ENCODE data around the gene CFAP299. TPM values are rescaled to one million over a fixed set of nuclear protein-coding genes. Genes with fewer than 3 reads are reported as not detected.

CFAP299 gene
- total RNA-seq, 1 donor from 2014 or later, result not detected

- no peaks in the 10 kb centered on the region for H3K9me3 ChIP-seq (ENCODE audit: insufficient read depth, low read depth, low read length)
- H3K4me1 ChIP-seq (ENCODE audit: insufficient read depth, low read length), result no peaks in the 10 kb centered on the region
- Mint-ChIP-seq H3K9me3 (ENCODE audit: unreplicated experiment) (no peaks in the 10 kb centered on the region), H3K27me3 (ENCODE audit: low read depth, unreplicated experiment) (no peaks in the 10 kb centered on the region), H3K4me1 (ENCODE audit: low read depth, unreplicated experiment) (no peaks in the 10 kb centered on the region), H3K27ac (ENCODE audit: unreplicated experiment) (no peak overlapping the region), H3K4me3 (ENCODE audit: unreplicated experiment) (no peak overlapping the region), H3K36me3 (ENCODE audit: low read depth, unreplicated experiment) (no peaks in the 10 kb centered on the region)
- DNase-seq (ENCODE audit: low read depth) (no peak), FAIRE-seq (no peak)
- no peak overlapping the region for H3K27ac ChIP-seq (ENCODE audit: low read depth, low read length)
- H3K79me2 ChIP-seq (ENCODE audit: insufficient read depth, low read length), result no peaks in the 10 kb centered on the region
- no peak overlapping the region for H3K4me3 ChIP-seq (ENCODE audit: insufficient read depth, low read depth, low read length)
- H3K4me2 ChIP-seq (ENCODE audit: low read length), result no peak overlapping the region
- no peak overlapping the region for H3K9ac ChIP-seq (ENCODE audit: low read length)
- TF ChIP-seq CTCF (IDR thresholded peaks at IDR 0.05; ENCODE audit: insufficient read depth, low read depth, low read length) (no peak), EZH2 (IDR thresholded peaks at IDR 0.05; ENCODE audit: insufficient read depth, low read length) (no peak)
- no peaks in the 10 kb centered on the region for H4K20me1 ChIP-seq (ENCODE audit: insufficient read depth, low read length)
- H2AFZ ChIP-seq (ENCODE audit: low read depth, low read length), result no peak overlapping the region
- no peaks in the 10 kb centered on the region for H3K36me3 ChIP-seq (ENCODE audit: insufficient read depth, low read length)
- no peaks in the 10 kb centered on the region for H3K27me3 ChIP-seq (ENCODE audit: insufficient read depth, low read length)
Measured at GRCh38 chr4:80631861-80632260, 296.3 kb downstream of the CFAP299 start.

GRCh38 chr4:80637190-80637589 is 301.7 kb downstream of the CFAP299 start:
- Histone ChIP-seq H3K4me3 (ENCODE audit: insufficient read depth, low read depth, low read length) (no peak overlapping the region), H3K4me2 (ENCODE audit: low read length) (no peak overlapping the region), H3K9ac (ENCODE audit: low read length) (no peak overlapping the region), H3K27me3 (ENCODE audit: insufficient read depth, low read length) (no peaks in the 10 kb centered on the region), H3K79me2 (ENCODE audit: insufficient read depth, low read length) (no peaks in the 10 kb centered on the region), H3K4me1 (ENCODE audit: insufficient read depth, low read length) (no peaks in the 10 kb centered on the region), H3K9me3 (ENCODE audit: insufficient read depth, low read depth, low read length) (no peaks in the 10 kb centered on the region), H3K27ac (ENCODE audit: low read depth, low read length) (no peak overlapping the region), H4K20me1 (ENCODE audit: insufficient read depth, low read length) (no peaks in the 10 kb centered on the region), H2AFZ (ENCODE audit: low read depth, low read length) (no peak overlapping the region), H3K36me3 (ENCODE audit: insufficient read depth, low read length) (no peaks in the 10 kb centered on the region)
- Mint-ChIP-seq H3K27ac (ENCODE audit: unreplicated experiment) (no peak overlapping the region), H3K27me3 (ENCODE audit: low read depth, unreplicated experiment) (no peaks in the 10 kb centered on the region), H3K36me3 (ENCODE audit: low read depth, unreplicated experiment) (no peaks in the 10 kb centered on the region), H3K4me3 (ENCODE audit: unreplicated experiment) (no peak overlapping the region), H3K4me1 (ENCODE audit: low read depth, unreplicated experiment) (no peaks in the 10 kb centered on the region), H3K9me3 (ENCODE audit: unreplicated experiment) (no peaks in the 10 kb centered on the region)
- TF ChIP-seq EZH2 (IDR thresholded peaks at IDR 0.05; ENCODE audit: insufficient read depth, low read length) (no peak), CTCF (IDR thresholded peaks at IDR 0.05; ENCODE audit: insufficient read depth, low read depth, low read length) (no peak)
- DNase-seq (ENCODE audit: low read depth), result no peak
- no peak for FAIRE-seq

- Histone ChIP-seq H3K4me1 (ENCODE audit: insufficient read depth, low read length) (no peaks in the 10 kb centered on the region), H2AFZ (ENCODE audit: low read depth, low read length) (no peak overlapping the region), H3K4me2 (ENCODE audit: low read length) (no peak overlapping the region), H3K27me3 (ENCODE audit: insufficient read depth, low read length) (no peaks in the 10 kb centered on the region), H3K79me2 (ENCODE audit: insufficient read depth, low read length) (no peaks in the 10 kb centered on the region), H3K27ac (ENCODE audit: low read depth, low read length) (no peak overlapping the region), H3K9ac (ENCODE audit: low read length) (no peak overlapping the region), H3K4me3 (ENCODE audit: insufficient read depth, low read depth, low read length) (no peak overlapping the region), H4K20me1 (ENCODE audit: insufficient read depth, low read length) (no peaks in the 10 kb centered on the region), H3K36me3 (ENCODE audit: insufficient read depth, low read length) (no peaks in the 10 kb centered on the region), H3K9me3 (ENCODE audit: insufficient read depth, low read depth, low read length) (no peaks in the 10 kb centered on the region)
- no peak for TF ChIP-seq EZH2 (IDR thresholded peaks at IDR 0.05; ENCODE audit: insufficient read depth, low read length)
- TF ChIP-seq CTCF (IDR thresholded peaks at IDR 0.05; ENCODE audit: insufficient read depth, low read depth, low read length), result no peak
- no peaks in the 10 kb centered on the region for H3K36me3 Mint-ChIP-seq (ENCODE audit: low read depth, unreplicated experiment)
- no peaks in the 10 kb centered on the region for H3K27me3 Mint-ChIP-seq (ENCODE audit: low read depth, unreplicated experiment)
- no peaks in the 10 kb centered on the region for H3K4me1 Mint-ChIP-seq (ENCODE audit: low read depth, unreplicated experiment)
- FAIRE-seq, result no peak
- no peak for DNase-seq (ENCODE audit: low read depth)
- no peaks in the 10 kb centered on the region for H3K9me3 Mint-ChIP-seq (ENCODE audit: unreplicated experiment)
- H3K27ac Mint-ChIP-seq (ENCODE audit: unreplicated experiment), result no peak overlapping the region
- no peak overlapping the region for H3K4me3 Mint-ChIP-seq (ENCODE audit: unreplicated experiment)
Measured at GRCh38 chr4:80646061-80646460, 310.5 kb downstream of the CFAP299 start.
